Esophagus squamous epithelium (tissue), 4 donors: ENCODE data around the gene SIK3.

Experiments
- CTCF ChIP-seq, 6 experiments: fragments of 450-650 bp in 4 of 6; fragments of 200-600 bp in 2 of 6; sonication (generic) in 2 of 6; IDR thresholded peaks; one replicate each; pipeline ENCODE4 v1.5.1; 2016 to 2019; ENCODE audit warnings: antibody characterized with exemption in 6 of 6, mild to moderate bottlenecking in 4 of 6, moderate library complexity in 4 of 6
- POLR2A ChIP-seq, 4 donors: fragments of 450-650 bp; IDR thresholded peaks; one replicate each; pipeline ENCODE4 v1.6.1; 2017; ENCODE audit warnings: antibody characterized with exemption in 4 of 4, mild to moderate bottlenecking in 4 of 4, moderate library complexity in 3 of 4

- no peak for TF ChIP-seq POLR2A (IDR thresholded peaks at IDR 0.05)
- TF ChIP-seq CTCF (IDR thresholded peaks at IDR 0.05): no peak
Measured at GRCh38 chr11:116958246-116958645, 140.0 kb downstream of the SIK3 start.
